Occipital lobe (tissue), 2 donors: ENCODE results near the gene FIGLA. TPM values are rescaled to one million over a fixed set of nuclear protein-coding genes. Genes with fewer than 3 reads are reported as not detected.
"Not testable (repeated sequence)": the region's sequence is repeated elsewhere in the genome, so short reads cannot be mapped to it uniquely, and the experiment has no call there.

Experiments used
- DNase-seq: peaks from one replicate; lab custom pipeline; 2025; lab: John Stamatoyannopoulos, UW
- total RNA-seq: library from RNA; depleted of rRNA; stranded (reverse); fragments of >200 nt; gene quantifications from one replicate; pipeline ENCODE4 v1.2.3, GENCODE V29; 2014

Gene FIGLA
- total RNA-seq, 1 donor from 2014 or later, result not detected

DNA sequence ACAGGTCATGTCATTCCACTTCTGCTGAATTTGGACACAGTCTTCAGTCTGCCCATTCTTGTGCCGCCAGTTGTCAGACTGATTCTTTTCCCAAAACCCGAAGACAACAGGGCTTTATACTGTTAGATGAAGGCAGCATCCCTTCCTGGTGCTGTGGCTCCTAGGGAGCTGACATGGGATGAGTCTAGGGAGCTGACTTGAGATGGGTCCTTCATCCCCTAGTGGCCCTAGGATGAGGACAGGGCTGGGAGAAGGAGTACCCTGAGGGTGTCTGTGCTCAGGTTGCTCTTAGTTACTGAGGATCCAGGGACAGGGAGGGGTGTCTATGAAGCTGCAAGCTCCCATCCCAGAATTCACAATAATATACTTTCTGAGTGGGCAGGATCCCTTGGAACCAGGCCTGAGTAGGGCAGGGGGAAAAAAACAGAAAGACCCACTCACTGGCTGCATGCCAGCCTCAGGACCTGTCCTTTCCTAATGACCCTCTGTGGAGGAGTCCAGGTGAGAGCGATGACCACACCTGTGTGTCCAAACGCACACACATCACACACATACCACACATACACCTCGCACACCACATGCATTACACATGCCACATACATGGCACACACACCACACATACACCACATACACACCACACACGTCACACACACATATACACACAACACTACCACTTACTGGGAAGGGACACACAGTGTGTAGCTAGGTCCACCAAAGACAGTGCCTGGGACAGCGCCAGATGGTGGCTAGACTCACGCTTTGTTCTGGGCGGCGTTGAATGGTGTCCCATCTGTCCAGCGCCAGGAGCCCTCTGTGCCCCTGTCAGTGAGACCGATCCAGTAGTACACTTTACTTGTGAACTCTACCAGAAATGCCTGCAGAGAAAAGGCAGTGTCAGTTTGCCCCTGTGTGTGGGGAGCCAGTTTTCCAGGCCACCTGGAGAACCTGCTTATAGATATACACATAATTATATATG is 18.8 kb upstream of the FIGLA start:
- DNase-seq, result no peak

DNA sequence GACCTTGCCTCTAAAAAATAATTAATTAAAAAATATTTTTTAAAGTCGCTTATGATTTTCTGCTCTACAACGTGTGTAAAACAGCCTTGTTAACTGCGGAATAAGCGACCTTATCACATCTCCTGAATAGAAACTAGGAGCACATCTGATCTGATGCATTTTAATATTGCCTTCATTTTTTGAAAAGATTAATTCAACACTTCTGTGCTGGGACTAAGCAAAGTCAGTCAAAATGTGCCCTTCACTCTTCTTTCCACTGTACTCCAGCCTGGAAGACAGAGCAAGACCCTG is 17.3 kb upstream of the FIGLA start:
- DNase-seq, result no peak

DNA sequence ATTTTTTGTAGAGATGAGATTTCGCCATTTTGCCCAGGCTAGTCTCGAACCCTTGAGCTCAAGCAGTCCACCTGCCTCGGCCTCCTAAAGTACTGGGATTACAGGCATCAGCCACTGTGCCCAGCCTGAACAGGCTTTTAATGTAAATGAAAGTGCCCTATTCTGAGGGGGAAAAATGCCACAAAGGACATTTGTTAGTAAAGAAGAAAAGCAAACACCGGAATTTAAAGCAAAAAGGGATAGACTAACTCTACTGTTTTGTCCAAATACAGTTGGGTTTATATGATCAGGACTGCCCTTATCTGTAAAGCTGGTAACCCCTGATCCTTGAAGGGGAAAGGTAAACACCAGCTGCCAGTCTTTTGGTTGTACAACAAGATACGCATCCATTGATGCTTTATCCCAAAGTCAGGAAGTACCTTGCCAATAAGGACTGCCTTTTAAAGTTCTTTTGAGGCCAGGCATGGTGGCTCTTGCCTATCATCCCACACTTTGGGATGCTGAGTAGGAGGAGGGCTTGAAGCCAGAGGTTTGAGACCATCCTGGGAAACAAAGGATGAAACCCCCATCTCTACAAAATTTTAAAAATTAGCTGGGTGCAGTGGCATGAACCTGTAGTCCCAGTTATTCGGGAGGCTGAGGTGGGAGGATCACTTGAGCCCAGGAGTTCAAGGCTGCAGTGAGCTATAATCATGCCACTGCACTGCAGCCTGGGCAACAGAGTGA is 16.8 kb upstream of the FIGLA start:
- no peak for DNase-seq

DNA sequence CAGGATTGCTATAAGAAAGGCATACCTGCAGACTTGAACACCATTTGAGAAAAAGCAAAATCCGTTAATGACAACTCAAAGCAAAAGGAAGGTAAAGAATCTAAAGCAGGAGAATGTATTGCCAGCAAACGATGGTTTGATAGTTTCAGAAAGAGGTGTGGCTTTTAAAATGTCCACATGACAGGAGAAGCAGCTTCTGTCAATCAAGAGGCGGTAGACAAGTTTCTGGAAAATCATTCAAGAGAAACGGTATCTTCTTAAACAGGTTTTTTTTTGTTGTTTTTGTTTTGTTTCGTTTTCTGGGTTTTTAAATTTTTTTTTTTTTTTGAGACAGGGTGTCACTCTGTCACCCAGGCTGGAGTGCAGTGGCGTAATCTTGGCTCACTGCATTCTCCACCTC is 16.2 kb upstream of the FIGLA start:
- DNase-seq, result no peak

DNA sequence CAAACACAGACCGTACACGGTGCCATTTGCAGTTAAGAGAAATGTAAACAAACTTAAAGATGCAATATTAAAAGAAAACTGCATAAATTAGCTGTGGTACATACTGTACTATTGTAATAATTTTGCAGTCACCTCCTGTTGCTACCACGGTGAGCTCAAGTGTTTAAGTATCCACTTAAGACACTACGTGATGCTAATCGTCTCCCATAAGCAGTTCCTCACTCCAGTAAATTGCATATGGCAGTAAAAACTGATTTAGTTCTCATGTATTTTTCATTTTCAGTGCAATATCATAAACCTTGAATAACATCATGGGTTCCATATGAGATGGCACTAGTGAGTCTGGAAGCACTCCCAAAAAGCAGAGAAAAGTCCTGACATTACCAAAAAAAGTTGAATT is 15.6 kb upstream of the FIGLA start:
- DNase-seq, result no peak

DNA sequence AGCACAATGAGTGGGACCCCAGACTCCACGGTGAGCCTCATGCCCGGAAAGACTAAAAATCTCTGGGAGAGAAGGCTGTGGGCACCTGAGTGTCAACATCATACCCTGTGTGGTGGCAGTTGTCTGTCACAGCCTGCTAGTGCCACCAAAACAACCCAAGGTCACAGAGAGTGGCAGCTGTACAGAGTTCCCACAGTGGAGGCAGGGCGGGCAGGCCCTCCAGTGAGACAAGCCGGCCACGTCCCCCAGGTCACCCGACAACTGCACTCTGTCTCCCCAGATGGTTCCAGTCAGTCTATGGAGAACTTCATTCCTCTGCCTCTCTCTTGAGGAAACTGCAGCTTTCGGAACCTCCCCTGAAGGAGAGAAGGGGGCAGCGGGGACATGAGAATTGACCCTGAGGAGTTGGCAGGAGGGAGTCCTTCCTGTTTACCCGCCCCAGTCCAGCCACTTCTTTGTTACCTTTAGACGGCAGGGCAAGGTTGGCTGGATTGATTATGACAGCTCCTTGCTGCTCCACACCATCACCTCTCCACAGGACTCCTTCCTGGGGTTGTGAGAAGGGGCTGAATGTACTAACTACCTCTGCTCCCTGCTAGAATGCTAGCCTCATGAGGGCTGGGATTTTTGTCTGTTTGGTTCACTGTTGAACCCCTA is 11.3 kb upstream of the FIGLA start:
- no peak for DNase-seq

DNA sequence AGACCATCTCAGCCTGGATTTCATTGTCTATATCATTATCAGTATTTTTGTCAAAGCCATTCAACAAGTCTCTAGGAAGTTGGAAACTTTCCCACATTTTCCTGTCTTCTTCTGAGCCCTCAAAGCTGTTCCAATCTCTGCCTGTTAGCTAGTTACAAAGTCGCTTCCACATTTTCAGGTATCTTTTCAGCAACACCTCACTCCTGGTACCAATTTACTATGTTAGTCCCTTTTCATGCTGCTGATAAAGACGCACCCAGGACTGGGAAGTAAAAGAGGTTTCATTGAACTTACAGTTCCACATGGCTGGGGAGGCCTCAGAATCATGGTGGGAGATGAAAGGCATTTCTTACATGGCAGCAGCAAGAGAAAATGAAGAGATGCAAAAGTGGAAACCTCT is 9.3 kb upstream of the FIGLA start:
- no peak for DNase-seq

DNA sequence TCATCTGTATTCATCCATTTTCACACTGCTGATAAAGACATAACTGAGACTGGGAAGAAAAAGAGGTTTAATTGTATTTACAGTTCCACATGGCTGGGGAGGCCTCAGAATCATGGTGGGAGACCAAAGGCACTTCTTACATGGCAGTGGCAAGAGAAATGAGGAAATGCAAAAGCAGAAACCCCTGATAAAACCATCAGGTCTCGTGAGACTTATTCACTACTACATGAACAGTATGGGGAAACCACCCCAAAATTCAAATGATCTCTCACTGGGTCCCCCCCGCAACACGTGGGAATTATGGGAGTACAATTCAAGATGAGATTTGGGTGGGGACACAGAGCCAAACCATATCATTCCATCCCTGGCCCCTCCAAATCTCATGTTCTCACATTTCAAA is 7.6 kb upstream of the FIGLA start:
- DNase-seq, result not testable (repeated sequence)

DNA sequence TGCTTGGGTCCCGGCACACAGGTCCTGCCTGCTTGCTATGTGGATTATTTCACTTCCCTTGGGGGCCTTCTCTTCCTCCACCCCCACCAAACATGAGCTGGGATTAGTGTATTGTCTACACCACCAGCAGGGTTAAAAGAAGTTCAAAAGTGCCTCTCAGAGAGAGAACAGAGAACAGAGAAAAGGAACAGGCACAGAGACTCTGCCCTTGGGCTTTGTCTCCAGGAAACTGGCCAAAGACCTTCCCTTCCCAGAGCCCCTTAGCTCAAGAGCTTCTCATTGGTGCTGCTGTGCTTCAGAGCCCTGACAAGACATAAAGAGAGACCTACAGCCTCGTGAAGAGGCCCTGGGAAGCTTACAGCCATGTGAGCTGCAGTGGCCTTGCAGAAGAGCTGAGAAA is 7.1 kb upstream of the FIGLA start:
- no peak for DNase-seq

DNA sequence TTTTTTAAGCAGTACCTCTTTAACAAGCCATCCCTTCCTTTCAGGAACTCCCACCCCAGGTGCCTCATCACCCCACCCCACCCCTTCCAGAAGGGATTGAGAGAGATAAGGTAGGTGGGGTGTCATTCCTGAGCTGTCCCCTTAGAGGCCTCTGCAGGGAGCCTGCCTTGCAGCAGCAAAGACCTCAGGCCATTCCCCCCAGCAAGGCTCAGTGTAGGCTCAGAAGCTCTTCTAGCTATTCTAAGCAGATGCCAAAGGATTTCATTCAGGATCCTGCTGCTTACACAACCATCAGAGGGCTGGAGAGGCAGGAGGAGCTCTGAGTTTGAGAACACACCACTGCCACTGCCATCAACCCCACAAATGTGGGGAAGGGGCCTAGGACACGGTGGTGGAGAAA is 5.8 kb upstream of the FIGLA start:
- no peak for DNase-seq

DNA sequence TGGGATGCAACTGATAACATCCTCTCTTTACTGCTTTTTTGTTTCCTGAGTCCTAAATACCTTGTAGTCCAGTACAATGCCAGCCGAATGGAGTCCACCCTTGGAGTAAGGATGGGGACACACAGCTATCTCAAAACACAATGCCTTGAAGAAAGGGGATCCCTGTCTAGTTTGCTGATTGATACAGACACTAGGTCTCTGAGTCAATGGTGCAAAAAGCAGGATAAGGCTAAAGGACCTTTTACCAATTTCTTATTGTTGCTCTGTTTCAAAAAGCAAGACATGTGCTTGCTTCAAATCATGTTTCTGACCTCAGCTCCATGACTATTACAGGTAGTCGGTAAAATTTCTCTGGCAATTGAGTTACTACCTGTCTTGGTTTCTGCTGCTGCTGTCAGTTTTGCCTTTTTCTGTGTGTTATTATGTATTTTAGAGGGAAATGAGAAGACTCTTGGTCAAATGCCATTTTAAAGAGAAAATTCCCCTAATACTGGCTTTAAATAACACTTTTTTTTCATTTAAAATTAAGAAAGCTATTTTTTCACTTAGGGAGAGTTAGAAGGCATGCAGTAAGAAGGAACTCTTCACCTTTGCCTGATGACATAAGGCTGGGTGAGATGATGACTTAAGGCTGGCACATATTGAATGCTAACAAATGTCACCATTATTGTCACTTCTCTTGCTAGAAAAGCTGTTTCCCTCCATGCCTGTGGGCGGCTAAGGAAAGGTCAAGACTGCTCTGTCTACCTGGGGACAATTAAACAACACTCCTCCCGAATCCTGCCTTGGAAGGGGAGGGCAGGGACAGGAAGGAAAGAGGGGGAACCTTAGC is 4.9 kb upstream of the FIGLA start:
- no peak for DNase-seq

DNA sequence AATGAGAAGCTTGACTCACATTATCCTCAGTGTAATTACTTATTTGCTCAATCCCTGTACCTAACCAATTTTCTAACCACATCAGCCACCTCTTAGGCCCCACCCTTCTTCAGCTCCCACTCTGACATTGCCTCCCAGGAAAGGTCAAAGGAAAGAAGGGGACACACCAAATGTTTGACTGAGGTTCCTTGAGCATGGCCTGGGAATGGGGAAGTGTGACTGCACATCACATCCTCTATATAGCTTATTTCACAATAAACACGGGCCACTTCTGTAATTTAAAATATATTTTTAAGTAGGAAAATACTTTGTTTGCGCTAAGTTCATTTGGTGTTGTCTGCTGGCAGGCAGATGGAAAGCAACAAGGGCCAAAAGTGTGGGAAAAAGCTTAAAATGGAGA is 3.0 kb upstream of the FIGLA start:
- DNase-seq, result no peak

DNA sequence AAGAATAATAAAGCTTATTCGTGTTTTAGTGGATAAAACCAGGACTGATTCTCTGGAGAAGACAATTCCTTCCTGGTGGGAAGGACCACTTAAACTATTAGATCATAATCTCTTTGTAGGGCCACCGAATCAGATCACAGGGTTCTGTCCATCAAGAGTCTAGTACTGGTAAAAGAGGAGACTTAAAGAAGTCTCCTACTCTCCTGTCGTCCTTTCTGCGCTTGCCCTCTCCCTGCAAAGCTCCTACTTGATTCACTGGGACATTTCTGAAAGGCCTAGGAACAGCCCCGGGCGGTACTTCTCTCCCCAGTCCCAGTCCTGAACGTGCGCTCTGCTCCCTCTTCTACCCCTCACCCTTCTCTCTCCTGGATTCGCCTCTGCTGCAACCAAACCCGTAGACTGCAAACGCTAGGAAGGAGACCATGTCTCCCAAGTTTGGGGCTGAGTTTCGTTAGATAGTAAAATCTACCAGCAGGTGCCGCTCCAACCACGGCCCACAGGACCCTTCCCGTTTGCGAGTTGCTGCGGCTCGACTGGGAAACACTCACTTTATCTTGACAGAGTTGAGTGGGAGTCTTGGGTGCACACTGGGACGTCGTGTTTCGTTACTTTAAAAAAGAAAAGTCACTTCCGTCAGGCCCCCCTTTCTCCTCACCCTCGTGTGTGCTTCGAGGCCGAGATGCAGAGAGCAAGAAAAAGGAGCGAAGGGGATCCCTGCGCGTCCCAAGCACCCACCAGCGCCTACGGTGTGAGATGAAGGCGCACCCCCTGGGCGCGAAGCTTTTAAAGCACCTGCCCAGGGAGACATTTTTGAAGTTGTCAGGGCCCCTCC is 923 bp downstream of the FIGLA start:
- peak; percentile 25 for DNase-seq

DNA sequence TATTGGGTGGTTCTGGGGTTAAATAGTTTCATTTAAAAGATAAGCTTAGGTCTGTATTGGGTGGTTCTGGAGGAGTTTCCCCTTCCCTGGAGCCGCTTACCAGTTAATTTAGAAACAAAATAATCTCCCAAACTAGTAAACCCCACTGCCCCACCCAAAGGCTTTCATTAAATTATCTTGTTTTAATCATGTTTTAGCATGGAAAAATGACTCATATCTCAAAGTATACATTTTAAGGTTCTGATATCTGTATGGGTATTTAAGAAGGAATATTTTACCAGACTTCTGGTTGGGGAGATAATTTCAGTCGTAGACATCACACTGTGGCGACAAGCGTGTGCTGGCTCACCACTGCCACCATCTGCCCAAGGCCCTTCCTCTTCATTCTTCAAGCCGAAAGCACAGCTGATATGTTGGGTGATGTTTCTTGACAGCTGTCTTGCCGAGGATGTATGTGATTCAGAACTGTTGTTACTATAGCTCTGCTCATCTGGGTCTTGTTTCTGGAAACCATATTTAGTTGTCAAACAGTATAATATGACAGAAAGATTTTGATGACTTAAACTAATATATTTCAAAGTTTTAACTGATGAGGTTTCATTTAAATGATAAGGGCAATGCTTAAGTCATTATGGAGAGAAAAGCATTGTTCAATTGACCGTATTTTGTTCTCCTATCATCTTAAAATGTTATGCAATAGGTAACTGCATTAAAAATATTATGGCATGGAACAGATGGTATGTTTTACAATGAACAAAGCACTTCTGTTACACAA is 5.1 kb downstream of the FIGLA start:
- DNase-seq, result no peak

DNA sequence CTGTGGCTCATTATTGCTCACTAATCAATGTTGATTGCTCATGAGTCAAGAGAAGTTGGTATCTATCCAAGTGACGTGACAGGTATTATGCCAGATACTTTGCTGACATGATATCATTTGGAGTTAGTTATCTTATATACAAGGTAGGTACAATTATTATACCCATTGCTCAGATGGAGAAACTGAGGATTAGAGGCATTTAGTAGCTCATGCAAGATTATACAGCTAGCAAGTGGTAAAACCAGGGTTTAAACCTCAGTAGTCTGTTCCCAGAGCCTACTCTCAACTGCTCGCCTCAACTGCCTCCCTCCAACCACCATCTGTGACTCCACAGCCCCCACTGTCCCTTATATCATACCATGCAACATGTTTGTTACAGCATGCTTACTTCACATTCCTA is 6.1 kb downstream of the FIGLA start:
- DNase-seq, result no peak

DNA sequence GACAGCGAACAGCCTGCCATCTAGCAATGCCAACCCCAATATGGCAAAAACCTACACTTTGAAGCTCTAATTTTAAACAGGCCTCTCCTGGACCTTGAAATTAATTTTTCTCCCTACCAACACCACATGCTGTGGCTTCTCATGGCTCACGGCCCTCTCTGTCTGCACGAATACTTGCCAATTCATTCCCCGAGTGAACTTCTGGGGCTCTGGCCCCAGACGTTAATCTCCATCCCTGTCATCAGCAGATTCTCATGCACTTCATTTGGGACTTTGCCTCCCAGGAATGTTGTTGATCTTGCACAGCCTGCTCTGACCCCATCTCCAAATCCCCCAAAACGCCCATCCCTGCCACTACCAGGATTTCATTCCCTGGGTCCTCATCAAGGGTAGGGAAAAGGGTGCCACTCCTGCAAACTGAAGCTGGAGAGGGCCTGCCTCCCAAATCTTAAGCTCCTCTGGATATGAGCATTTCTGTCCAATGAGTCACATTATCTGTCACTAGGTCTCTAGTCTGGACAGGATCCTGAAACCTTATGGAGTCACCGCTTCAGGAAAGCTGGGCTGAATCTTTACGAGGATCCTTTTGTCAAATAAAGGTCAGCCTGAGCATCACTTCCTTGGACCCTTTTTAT is 10.4 kb downstream of the FIGLA start:
- DNase-seq, result no peak

DNA sequence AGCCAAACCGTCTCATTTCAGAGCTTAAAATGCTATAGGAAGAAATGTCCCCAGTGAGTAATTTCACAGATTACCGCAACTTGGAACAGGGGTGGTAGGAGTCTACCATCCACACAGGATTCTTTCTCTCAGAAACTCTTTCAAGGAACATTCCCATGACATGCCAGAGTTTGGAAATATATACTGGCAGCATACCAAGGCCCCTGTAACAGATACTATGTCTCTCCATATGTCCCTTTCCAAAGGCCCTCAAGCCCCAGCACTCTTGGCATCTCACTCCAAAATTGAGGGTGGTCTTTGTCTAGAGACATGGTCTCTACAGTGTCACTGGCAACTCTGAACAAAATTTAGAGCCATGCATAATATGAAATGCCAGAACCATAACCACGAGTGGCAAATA is 11.0 kb downstream of the FIGLA start:
- no peak for DNase-seq

DNA sequence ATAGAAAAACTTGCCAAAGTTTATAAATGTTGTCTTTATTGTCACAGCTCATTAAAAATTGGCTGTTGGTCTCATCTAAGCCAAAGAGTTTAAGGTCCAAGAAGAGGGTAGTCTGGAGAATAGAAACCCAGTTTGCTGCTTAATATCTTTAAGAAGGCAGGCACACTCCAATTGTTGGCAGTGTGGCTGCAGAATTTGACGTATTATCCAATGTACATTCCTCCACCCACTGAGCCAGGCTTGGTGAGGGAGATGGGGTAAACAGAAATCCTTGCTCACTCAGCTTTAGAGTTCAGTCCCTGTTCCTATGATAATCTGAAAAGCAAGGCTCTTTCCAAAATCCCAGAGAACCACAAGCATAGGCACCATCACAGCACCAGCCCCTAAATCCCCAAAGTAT is 11.8 kb downstream of the FIGLA start:
- DNase-seq, result no peak

DNA sequence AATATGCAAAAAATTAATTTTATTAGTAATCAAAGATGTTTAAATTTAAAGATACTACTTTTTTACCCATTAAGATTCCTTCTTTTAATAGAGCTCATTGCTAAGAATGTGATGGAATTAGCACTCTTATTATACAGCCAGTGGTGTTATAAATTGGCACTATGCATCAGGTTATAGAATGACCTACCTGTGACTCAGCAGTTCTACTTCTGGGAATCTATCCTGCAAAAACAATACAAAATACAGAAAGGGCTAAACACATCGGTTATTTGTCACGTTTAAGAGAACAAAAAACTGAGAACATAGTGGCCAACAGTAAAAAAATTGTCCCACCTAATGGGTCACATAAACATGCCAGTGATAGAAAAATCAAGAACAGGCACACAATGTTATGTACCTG is 13.0 kb downstream of the FIGLA start:
- DNase-seq, result no peak
